ENCODE results near the gene HPN. TPM values are rescaled to one million over a fixed set of nuclear protein-coding genes. Genes with fewer than 3 reads are reported as not detected.

The HPN gene
- total RNA-seq, 2 experiments from 2014 or later = 0.11 TPM; not detected in 1

DNA sequence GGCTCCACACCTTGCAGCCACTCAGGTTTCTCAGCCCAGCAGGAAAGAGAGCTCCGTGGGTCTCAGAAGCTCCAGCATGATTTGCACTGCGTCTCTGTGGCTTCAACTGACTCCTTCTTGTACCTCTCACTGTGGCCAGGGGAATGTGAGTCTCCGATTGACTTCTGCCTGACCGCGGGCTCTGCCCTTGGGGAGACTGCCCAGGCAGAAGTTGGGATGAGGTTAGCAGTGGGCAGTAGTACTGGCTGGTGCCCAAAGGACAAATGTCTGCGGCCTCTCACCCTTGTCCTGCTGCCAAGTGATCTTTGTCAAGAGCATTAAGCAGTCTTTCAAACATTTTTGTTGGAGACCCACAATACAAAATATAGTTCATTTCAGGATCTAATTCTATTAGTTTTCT, 39.7 kb downstream of the HPN start:
- TF ChIP-seq, protein P1, sequence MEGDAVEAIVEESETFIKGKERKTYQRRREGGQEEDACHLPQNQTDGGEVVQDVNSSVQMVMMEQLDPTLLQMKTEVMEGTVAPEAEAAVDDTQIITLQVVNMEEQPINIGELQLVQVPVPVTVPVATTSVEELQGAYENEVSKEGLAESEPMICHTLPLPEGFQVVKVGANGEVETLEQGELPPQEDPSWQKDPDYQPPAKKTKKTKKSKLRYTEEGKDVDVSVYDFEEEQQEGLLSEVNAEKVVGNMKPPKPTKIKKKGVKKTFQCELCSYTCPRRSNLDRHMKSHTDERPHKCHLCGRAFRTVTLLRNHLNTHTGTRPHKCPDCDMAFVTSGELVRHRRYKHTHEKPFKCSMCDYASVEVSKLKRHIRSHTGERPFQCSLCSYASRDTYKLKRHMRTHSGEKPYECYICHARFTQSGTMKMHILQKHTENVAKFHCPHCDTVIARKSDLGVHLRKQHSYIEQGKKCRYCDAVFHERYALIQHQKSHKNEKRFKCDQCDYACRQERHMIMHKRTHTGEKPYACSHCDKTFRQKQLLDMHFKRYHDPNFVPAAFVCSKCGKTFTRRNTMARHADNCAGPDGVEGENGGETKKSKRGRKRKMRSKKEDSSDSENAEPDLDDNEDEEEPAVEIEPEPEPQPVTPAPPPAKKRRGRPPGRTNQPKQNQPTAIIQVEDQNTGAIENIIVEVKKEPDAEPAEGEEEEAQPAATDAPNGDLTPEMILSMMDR (IDR thresholded peaks at IDR 0.05) = no peak
- Mint-ChIP-seq H3K27me3 (no peaks in the 10 kb centered on the region), H3K9me3 (no peaks in the 10 kb centered on the region), H3K4me1 (ENCODE audit: low read depth) (peaks cover 7% of the 10 kb centered on the region), H3K27ac (no peak overlapping the region), H3K36me3 (ENCODE audit: low read depth) (no peaks in the 10 kb centered on the region), H3K4me3 (no peak overlapping the region)
- ATAC-seq (no peak), DNase-seq (no peak)
- CTCF ChIA-PET = interaction anchor here (0.9 to 1.7 kb wide), 2 partner anchors 11 to 37 kb away, joined by 4 read pairs; no protein-coding TSS in a partner anchor
- POLR2A ChIA-PET = no interaction called here
- intact Hi-C loops (cut with micrococcal nuclease) = no loop called here

DNA sequence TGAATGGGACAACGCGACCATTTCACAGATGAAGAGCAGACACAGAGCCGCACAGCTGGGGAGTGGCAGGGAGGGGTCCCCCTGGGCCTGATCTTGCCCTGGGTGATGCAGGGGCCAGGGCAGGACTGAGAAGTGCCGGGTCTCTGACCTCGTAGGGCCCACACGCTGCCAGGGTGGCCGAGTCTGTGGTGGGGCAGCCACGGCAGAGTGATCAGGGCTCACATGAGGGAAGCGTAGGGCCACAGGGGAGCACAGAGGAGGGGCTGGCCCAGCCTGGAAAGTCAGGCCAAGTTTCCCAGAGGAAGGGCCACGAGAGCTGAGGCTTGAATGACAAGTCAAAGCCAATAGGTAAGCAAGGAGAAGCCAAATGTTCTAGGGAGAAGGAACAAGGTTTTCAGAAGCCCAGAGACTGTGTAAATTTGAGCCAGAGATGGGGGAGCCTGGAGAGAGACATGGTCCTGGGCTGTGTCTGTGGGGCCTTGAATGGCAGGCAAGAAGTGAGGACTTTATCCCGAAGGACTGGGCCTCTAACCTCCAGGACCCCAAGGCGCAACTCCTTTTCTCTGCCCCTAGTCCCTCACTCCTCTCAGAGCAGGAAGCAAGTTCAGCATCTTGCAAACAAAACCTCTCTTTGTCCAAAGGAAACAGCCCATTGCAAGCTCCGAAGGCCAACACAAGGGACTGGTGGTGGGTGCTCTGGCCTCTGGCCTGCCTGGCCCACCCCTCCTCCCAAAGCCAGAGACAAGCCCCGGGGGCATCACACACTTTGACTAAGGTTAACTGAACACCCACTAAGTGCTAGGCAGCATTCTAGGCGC, 42.4 kb downstream of the HPN start:
- Mint-ChIP-seq H3K36me3 (ENCODE audit: low read depth) (no peaks in the 10 kb centered on the region), H3K27me3 (no peaks in the 10 kb centered on the region), H3K4me1 (ENCODE audit: low read depth) (peaks cover 9% of the 10 kb centered on the region), H3K27ac (no peak overlapping the region), H3K4me3 (no peak overlapping the region), H3K9me3 (no peaks in the 10 kb centered on the region)
- DNase-seq (no peak), ATAC-seq (no peak)
- intact Hi-C loops (cut with micrococcal nuclease) = no loop called here
- TF ChIP-seq, protein P1 (IDR thresholded peaks at IDR 0.05) = no peak
- ChIA-PET POLR2A (no interaction called here), CTCF (interaction anchor here (1.1 to 3.3 kb wide), 2 partner anchors 17 kb away, joined by 4 to 21 read pairs; no protein-coding TSS in a partner anchor)

DNA sequence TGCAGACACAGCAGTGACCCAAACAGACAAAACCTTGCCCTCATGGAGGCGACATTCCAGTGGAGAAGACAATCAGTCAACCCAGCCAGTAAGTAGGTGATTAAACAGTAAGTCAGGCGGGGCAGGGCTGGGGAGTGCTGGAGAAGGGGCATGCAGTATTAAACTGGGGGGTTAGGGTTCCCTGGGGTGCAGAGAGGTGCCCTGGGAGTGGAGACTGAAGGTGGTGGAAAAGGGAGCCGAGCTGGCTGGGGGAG, 42.9 kb downstream of the HPN start:
- TF ChIP-seq, protein P1 (IDR thresholded peaks at IDR 0.05) = no peak
- Mint-ChIP-seq H3K36me3 (ENCODE audit: low read depth) (no peaks in the 10 kb centered on the region), H3K4me1 (ENCODE audit: low read depth) (peaks cover 9% of the 10 kb centered on the region), H3K4me3 (no peak overlapping the region), H3K9me3 (no peaks in the 10 kb centered on the region), H3K27ac (no peak overlapping the region), H3K27me3 (no peaks in the 10 kb centered on the region)
- DNase-seq = no peak
- ATAC-seq = no peak
- ChIA-PET POLR2A (no interaction called here), CTCF (interaction anchor here (2.3 to 3.3 kb wide), 2 partner anchors 17 to 29 kb away, joined by 8 to 21 read pairs; no protein-coding TSS in a partner anchor)
- intact Hi-C loops (cut with micrococcal nuclease) = no loop called here

DNA sequence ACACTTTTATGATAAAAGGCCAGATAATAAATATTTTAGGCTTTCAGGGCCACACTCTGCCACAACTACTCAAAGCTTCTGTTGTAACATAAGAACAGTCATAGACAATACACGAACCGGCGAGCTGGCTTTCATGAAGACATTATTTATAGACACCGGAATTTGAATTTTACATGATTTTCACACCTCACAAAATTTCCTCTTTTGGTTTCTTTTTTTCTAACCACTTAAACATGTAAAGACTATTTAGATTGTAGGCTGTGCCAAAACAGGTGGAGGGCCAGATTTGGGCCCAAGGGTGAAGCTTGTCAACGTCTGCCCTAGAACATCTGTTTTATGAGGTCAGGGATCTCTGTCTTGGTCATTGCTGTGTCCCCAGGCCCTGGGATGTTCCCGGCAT, 44.4 kb downstream of the HPN start:
- intact Hi-C loops (cut with micrococcal nuclease) = no loop called here
- POLR2A ChIA-PET = no interaction called here
- DNase-seq = no peak

DNA sequence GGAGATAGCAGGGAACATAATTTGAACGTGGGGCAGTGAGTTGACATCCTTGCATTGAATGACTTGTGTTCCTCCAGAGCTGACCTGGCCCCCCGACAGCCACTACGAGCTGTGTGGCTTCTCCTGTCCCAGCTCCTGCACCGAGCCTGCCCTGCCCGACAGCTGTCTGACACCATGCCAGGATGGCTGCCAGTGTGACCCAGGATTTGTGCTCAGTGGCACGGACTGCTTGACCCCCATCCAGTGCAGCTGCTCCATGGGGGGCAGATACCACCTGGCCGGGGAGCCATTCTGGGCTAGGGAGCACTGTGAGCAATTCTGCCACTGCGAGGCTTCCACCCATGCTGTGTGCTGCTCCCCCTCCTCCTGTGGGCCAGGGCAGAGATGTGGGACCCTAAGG, 44.9 kb downstream of the HPN start:
- Mint-ChIP-seq H3K27me3 (peaks cover 3% of the 10 kb centered on the region), H3K4me3 (no peak overlapping the region), H3K36me3 (ENCODE audit: low read depth) (no peaks in the 10 kb centered on the region), H3K9me3 (no peaks in the 10 kb centered on the region), H3K4me1 (ENCODE audit: low read depth) (peaks cover 11% of the 10 kb centered on the region), H3K27ac (no peak overlapping the region)
- CTCF ChIA-PET = interaction anchor here (0.8 to 3.3 kb wide), 9 partner anchors 17 to 377 kb away, joined by 3 to 21 read pairs (median 5); partner anchors contain the start of gene LGI4
- DNase-seq (no peak), ATAC-seq (no peak)
- POLR2A ChIA-PET = no interaction called here
- intact Hi-C loops (cut with micrococcal nuclease) = no loop called here
- TF ChIP-seq, protein P1 (IDR thresholded peaks at IDR 0.05) = no peak

More for the DNA sequence above, 44.4 kb downstream of the HPN start:
- H3K4me1 Mint-ChIP-seq (ENCODE audit: low read depth) = peaks cover 11% of the 10 kb centered on the region
- no peaks in the 10 kb centered on the region for H3K9me3 Mint-ChIP-seq
- H3K27me3 Mint-ChIP-seq = peaks cover 3% of the 10 kb centered on the region
- no peak for ATAC-seq
- no peak overlapping the region for H3K4me3 Mint-ChIP-seq
- TF ChIP-seq, protein P1 (IDR thresholded peaks at IDR 0.05) = no peak
- H3K27ac Mint-ChIP-seq = no peak overlapping the region
- H3K36me3 Mint-ChIP-seq (ENCODE audit: low read depth) = no peaks in the 10 kb centered on the region
- CTCF ChIA-PET = interaction anchor here (1.0 to 3.3 kb wide), 8 partner anchors 16 to 113 kb away, joined by 3 to 21 read pairs (median 6); partner anchors contain the start of gene LGI4

All from activated CD8-positive, alpha-beta T cell treated with anti-CD3 and anti-CD28 coated beads for 36 hours (primary cell).